Measurements from ENCODE around the gene TMEM242. TPM values are rescaled to one million over a fixed set of nuclear protein-coding genes. Genes with fewer than 3 reads are reported as not detected.

TMEM242 gene
- total RNA-seq (1 to 10 TPM; 3.4 to 6.2 (median 4.5) TPM), polyA plus RNA-seq (1 to 10 TPM; 3.9 to 5.4 TPM)

- 0% methylated on average over 42 of the region's 42 CpGs for WGBS, 2 donors
- DNase-seq, result peak; percentile 88 to 97 (median 90)
- peak within 1 kb of the TSS; percentile 81 to 95 (median 83) for H3K27ac ChIP-seq
- no peaks in the 10 kb centered on the region for H3K9me3 ChIP-seq
- ATAC-seq, result peak; percentile 97 to 99 (median 98)
- no peak for TF ChIP-seq CTCF (IDR thresholded peaks at IDR 0.05)
- peaks cover 0 to 5% (median 0%) of the 10 kb centered on the region in 3 donors for H3K36me3 ChIP-seq
- peaks cover 0 to 10% (median 6%) of the 10 kb centered on the region in 3 donors for H3K4me1 ChIP-seq
- H3K27me3 ChIP-seq, result no peaks in the 10 kb centered on the region
- H3K4me3 ChIP-seq, result peak within 1 kb of the TSS; percentile 56 to 76 (median 68)
- FAIRE-seq, result no peak
- intact Hi-C loops (cut with DNase I), result no loop called here
These were observed at the start of gene TMEM242 for GRCh38 chr6:157323255-157323965. Gene TMEM242, minus strand, starts transcription at chr6:157323519. Its CDS starts 20 bp downstream, at chr6:157323499.

GRCh38 chr6:157372501-157373280 lies 49.4 kb upstream of the TMEM242 start:
- intact Hi-C loops (cut with DNase I), result no loop called here
- Histone ChIP-seq H3K9me3 (no peaks in the 10 kb centered on the region), H3K27me3 (no peaks in the 10 kb centered on the region), H3K4me1 (no peaks in the 10 kb centered on the region), H3K36me3 (no peaks in the 10 kb centered on the region), H3K27ac (no peak overlapping the region), H3K4me3 (no peak overlapping the region)
- WGBS, 2 donors, result 82 to 88% methylated on average over 10 of the region's 10 CpGs
- no peak for TF ChIP-seq CTCF (IDR thresholded peaks at IDR 0.05)
- FAIRE-seq, result no peak
- no peak for DNase-seq
- no peak for ATAC-seq

GRCh38 chr6:157370755-157371154 lies 47.4 kb upstream of the TMEM242 start:
- Histone ChIP-seq H3K4me1 (no peaks in the 10 kb centered on the region), H3K9me3 (no peaks in the 10 kb centered on the region), H3K27me3 (no peaks in the 10 kb centered on the region), H3K27ac (no peak overlapping the region), H3K36me3 (no peaks in the 10 kb centered on the region), H3K4me3 (no peak overlapping the region)
- DNase-seq, result no peak
- ATAC-seq, result no peak
- intact Hi-C loops (cut with DNase I), result no loop called here
- WGBS, 2 donors, result 69 to 89% methylated on average over 1 of the region's 1 CpG
- no peak for FAIRE-seq
- TF ChIP-seq CTCF (IDR thresholded peaks at IDR 0.05), result no peak

GRCh38 chr6:157368359-157369049 lies 45.2 kb upstream of the TMEM242 start:
- no peak for TF ChIP-seq CTCF (IDR thresholded peaks at IDR 0.05)
- 66 to 73% methylated on average over 7 of the region's 7 CpGs for WGBS, 2 donors
- no peak for ATAC-seq
- Histone ChIP-seq H3K27me3 (no peaks in the 10 kb centered on the region), H3K4me1 (no peaks in the 10 kb centered on the region), H3K4me3 (no peak overlapping the region), H3K27ac (no peak overlapping the region), H3K9me3 (no peaks in the 10 kb centered on the region), H3K36me3 (no peaks in the 10 kb centered on the region)
- no peak for DNase-seq
- FAIRE-seq, result no peak
- intact Hi-C loops (cut with DNase I), result no loop called here
